Glomerular visceral epithelial cell (primary cell): ENCODE data around the gene FNBP1.
"Not testable (repeated sequence)": the region's sequence is repeated elsewhere in the genome, so short reads cannot be mapped to it uniquely, and the experiment has no call there.

Experiments used
- DNase-seq: peaks from one replicate; pipeline ENCODE4 v3.0.0-alpha.2; 2016; ENCODE audit errors: extremely low spot score

FNBP1 gene

GRCh38 chr9:129890718-129891299 lies 152.2 kb downstream of the FNBP1 start:
- not testable (repeated sequence) for DNase-seq

- DNase-seq: no peak
Measured at GRCh38 chr9:129889941-129890717, 152.9 kb downstream of the FNBP1 start.

- no peak for DNase-seq
Measured at GRCh38 chr9:129889122-129889940, 153.7 kb downstream of the FNBP1 start.

- DNase-seq: no peak
Measured at GRCh38 chr9:129888293-129889121, 154.5 kb downstream of the FNBP1 start.

DNA sequence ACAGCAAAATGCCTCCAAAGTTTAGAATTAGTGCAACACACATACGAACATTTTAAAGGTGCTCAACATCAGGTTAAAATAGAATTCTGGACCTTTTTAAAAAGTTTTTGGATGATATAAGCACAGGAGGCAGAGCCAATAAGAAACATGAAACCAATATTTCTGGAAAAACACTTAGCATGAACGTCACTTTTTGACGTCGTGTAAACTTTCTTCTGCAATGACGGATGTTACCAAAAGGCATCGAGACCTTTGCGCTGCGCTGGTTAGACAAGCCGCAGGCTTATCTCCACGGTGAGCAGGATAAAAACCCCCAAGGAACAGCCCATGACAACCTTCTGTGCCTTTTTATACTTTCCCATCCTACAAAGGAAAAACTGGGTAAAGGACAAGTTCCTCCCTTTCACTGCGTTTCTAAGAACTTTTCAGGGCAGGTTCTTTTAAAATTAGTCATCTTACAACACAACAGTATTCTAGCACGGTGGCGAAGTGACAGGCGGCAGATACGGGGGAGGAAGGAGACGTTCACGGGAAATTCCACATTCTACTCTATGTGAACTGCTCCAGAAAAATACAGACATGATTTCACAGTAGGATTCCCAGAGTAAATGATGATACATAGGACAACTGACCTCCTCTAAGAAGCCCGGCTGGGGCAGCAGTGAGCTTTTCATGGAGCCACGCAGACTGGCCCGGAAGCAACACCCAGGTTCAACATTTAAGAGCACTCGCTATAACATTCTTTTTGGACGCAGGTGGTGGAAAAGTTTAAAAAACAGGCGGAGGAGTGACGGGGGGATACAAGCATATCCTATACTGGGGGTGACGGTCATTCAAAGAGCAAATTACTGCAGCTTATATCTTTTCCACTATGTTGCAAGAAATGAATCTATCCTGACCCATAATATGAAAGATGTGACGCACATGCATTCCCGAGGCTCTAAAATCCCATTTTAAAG lies 155.4 kb downstream of the FNBP1 start:
- peak; percentile 61 for DNase-seq

DNA sequence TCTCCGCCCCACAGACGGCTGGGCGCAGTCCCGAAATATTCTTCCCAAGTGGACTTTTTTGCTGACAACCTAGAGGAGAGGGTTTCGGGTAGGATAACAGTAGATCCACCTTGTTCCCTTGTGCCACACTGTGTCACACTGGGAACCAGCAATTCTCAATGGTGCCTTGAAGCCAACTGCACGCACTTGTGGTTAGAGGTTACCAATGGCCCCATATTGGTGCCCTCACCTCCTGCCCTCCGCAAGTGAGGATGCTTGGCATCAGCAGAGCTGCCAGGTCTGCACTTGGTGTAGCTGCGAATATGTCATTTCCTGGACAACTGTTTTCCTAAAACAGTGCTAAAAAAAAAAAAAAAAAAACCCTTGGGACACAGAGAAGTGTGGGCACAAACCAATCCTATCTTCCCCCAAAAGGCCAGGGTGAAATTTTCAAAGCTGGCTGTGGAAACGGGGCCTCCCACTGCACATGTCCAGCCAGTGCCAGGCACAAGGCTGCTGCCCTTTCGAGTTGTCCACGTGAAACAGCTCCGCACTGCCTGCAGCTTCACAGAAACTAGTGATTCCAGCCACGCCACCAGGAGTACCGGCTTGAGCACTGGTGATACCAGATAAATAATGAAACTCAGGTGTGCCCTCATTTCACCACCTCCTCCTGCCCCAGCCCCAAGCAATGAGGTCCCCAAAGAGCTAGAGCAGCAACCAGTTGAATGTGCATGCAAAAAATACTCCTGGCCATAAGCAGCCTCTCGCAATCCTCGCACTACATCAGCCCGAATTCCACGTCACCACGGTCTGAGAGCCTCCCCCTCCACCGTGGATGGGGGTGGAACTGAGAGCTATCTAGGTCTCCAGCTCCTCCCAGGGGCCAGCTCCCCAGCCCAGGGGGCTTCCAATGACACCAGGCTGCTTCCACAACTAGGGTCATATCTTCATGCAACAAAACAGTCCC lies 156.5 kb downstream of the FNBP1 start:
- no peak for DNase-seq

DNA sequence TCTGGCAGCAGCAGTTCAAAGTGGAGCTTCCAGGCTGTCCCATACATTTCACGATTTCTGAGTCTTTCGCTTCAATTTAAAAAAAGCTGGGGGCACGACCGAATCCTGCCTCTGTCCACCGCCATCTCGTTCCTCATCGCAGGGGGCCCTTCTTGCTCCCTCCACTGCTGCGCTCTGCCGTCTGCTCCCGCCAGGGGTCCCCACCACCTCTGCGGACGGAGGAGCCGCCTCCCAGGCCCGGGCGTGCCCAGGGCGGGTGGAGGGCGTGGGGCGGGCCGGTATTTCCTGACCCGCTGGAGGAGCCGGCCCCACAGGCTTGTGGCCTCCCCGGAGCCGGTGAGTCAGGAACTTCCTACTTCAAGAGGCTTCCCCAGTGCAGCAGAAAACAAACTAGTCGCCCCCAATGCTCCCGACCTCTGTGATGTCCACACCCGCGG lies 157.3 kb downstream of the FNBP1 start:
- peak; percentile 95 for DNase-seq

- peak; percentile 9 for DNase-seq
Measured at GRCh38 chr9:129885018-129885669, 157.8 kb downstream of the FNBP1 start.

GRCh38 chr9:129884220-129885017 lies 158.6 kb downstream of the FNBP1 start:
- peak; percentile 90 for DNase-seq

DNA sequence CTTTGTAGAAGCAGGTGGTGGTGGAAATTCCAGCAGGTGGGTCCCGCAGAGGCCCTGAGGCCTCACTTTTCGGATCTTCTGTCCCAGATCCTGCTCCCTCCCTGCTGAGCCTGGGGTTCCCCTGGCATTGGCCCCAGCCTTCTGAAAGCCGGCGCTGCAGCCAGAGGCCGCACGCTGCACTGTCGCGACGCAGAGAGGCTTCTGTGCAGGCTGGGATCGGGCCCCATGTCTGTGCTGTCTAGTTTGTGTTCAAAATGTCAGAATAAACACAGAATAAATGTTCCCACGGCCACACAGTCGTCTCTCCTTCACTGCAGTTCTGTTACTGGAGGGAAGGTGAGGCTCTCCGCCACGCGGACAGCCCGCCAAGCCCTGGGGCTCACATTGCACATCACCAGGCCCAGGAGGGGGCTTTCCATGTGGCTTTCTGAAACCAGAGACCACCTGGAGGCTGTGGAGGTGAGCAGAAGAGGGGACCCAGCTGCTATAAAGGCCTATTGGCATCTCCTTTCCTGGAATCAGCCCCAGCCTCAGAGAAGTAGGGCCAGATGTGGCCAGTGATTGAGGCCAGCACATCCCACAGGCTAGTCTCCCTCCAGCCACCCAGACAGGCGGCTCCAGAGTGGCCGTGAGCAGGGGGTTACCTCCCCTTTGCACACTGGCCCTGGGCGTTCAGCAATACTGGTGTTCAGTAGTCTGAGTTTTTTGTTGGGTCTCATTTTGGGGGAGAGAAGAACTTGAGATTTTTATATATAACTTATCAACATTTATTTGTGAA lies 161.3 kb downstream of the FNBP1 start:
- DNase-seq: no peak

- DNase-seq: no peak
Measured at GRCh38 chr9:129880654-129881546, 162.1 kb downstream of the FNBP1 start.

DNA sequence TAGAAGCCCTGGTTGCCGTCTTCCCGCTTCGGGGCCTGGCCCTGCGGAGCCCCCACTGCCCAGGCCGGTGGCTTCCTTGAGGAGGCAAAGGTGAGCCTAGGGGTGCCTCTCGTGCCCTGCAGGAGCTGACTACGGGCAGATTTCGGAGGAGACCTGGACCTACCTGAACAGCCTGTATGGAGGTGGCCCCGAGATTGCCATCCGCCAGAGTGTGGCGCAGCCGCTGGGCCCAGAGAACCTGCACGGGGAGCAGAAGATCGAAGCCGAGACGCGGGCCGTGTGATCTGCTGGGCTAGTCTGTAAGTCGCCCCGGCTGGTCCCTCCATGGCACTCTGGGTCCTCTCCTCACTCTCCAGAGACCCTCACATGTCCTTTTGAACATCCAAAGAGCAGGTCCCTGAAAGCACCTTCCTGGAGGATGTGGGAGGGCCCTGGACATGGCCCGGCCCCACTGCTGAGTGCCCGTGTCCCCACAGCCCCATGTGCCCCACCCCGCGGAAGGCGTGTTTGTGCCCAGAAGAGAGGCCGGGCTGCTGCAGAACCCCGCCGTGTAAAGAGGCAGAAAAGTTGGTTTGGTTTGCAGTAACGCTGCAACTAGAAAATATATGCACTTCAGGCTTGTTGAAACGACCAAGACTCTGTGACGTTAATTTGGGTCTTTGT lies 162.9 kb downstream of the FNBP1 start:
- DNase-seq: no peak

- no peak for DNase-seq
Measured at GRCh38 chr9:129879103-129879699, 163.8 kb downstream of the FNBP1 start.

GRCh38 chr9:129878291-129878690 lies 164.7 kb downstream of the FNBP1 start:
- DNase-seq: no peak

GRCh38 chr9:129876815-129877214 lies 166.2 kb downstream of the FNBP1 start:
- no peak for DNase-seq
